ENCODE results near the gene ARSJ.

The ARSJ gene

DNA sequence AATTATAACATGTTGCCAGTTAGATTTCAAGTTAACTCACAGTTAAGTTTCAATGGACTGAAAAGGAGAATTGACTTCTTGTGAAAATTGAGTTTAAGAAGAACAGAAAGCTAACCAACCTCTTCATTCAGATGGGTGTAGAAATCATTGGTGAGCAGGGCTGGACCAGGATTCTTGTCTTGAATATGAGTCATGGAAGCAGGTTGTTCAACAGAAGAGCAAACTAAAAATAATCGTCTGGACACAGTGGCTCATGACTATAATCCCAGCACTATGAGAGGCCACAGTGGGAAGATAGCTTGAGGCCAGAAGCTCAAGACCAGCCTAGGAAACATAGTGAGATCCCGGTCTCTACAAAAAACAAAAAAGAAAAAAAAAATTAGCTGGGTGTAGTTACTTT lies 98.2 kb downstream of the ARSJ start:
- no peak overlapping the region for H2AFZ ChIP-seq (ENCODE audit: low read depth, low read length, severe bottlenecking)
- no peaks in the 10 kb centered on the region for H3K79me2 ChIP-seq (ENCODE audit: insufficient read depth, low read length)
- H4K20me1 ChIP-seq (ENCODE audit: low read depth, low read length) = no peaks in the 10 kb centered on the region
- no peaks in the 10 kb centered on the region for H3K9me2 ChIP-seq (replicated peaks; ENCODE audit: insufficient read depth, low read length)
- H3F3A ChIP-seq (ENCODE audit: insufficient read depth) = no peaks in the 10 kb centered on the region
- H3K4me3 ChIP-seq (ENCODE audit: insufficient read depth, low read length, poor library complexity, severe bottlenecking) = no peak overlapping the region
- no peak overlapping the region for H3K9ac ChIP-seq (ENCODE audit: low read length)
- H3K36me3 ChIP-seq (ENCODE audit: low read length) = no peaks in the 10 kb centered on the region
- no peak for TF ChIP-seq EZH2phosphoT487 (conservative IDR thresholded peaks at IDR 0.05; ENCODE audit: low read length)
- TF ChIP-seq, protein P1, sequence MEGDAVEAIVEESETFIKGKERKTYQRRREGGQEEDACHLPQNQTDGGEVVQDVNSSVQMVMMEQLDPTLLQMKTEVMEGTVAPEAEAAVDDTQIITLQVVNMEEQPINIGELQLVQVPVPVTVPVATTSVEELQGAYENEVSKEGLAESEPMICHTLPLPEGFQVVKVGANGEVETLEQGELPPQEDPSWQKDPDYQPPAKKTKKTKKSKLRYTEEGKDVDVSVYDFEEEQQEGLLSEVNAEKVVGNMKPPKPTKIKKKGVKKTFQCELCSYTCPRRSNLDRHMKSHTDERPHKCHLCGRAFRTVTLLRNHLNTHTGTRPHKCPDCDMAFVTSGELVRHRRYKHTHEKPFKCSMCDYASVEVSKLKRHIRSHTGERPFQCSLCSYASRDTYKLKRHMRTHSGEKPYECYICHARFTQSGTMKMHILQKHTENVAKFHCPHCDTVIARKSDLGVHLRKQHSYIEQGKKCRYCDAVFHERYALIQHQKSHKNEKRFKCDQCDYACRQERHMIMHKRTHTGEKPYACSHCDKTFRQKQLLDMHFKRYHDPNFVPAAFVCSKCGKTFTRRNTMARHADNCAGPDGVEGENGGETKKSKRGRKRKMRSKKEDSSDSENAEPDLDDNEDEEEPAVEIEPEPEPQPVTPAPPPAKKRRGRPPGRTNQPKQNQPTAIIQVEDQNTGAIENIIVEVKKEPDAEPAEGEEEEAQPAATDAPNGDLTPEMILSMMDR (IDR thresholded peaks at IDR 0.05; ENCODE audit: insufficient read depth, low read length, poor library complexity, severe bottlenecking) = no peak
- no peak overlapping the region for H3K27ac ChIP-seq (ENCODE audit: low read depth, low read length)
- no peaks in the 10 kb centered on the region for H3K27me3 ChIP-seq (ENCODE audit: low read length)
- H3K4me2 ChIP-seq (ENCODE audit: low read depth, low read length, poor library complexity, severe bottlenecking) = no peak overlapping the region
- H3K9me3 ChIP-seq (ENCODE audit: insufficient read depth, low read length) = no peaks in the 10 kb centered on the region

DNA sequence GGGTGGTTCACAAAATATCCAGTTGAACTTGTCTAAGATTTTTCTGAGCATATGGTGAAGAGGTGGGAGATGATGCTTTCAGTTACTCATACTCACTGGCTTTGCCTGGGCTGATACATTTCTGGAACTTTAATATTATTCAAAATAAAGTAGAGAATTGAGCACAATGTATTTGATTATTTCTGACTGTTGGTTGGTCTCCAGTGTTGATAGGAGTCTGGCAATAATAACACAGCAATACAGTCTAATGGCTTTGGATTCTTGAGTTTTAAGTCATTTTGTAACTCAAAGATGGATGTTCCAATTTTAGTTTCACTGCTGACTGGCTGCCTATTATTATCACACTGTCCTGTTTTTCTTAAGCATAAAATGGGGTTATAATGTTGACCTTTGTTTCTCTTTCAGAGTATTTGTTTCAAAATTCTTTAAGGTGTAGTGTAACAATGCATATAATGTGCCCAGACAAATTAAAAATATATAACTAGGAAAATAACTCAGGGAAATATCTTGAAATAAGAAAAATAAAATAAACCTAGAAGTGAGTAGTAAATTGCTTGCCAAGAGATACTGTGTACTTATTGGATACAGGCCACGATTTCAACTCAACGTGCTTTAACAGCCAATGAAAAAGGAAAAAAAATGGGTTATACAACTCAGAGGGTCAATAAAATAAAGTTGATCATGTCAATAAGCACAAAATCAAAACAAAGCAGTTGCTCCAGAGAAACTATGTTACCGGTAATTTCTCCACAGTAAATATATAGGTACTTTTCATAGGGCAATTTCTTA lies 99.0 kb downstream of the ARSJ start:
- H3K27ac ChIP-seq (ENCODE audit: low read depth, low read length) = no peak overlapping the region
- H3K9me2 ChIP-seq (replicated peaks; ENCODE audit: insufficient read depth, low read length) = no peaks in the 10 kb centered on the region
- no peak overlapping the region for H3K4me3 ChIP-seq (ENCODE audit: insufficient read depth, low read length, poor library complexity, severe bottlenecking)
- H4K20me1 ChIP-seq (ENCODE audit: low read depth, low read length) = no peaks in the 10 kb centered on the region
- H3K9ac ChIP-seq (ENCODE audit: low read length) = no peak overlapping the region
- H3K36me3 ChIP-seq (ENCODE audit: low read length) = no peaks in the 10 kb centered on the region
- H3K27me3 ChIP-seq (ENCODE audit: low read length) = no peaks in the 10 kb centered on the region
- no peaks in the 10 kb centered on the region for H3K79me2 ChIP-seq (ENCODE audit: insufficient read depth, low read length)
- no peak overlapping the region for H3K4me2 ChIP-seq (ENCODE audit: low read depth, low read length, poor library complexity, severe bottlenecking)
- no peak overlapping the region for H2AFZ ChIP-seq (ENCODE audit: low read depth, low read length, severe bottlenecking)
- no peaks in the 10 kb centered on the region for H3F3A ChIP-seq (ENCODE audit: insufficient read depth)
- H3K9me3 ChIP-seq (ENCODE audit: insufficient read depth, low read length) = no peaks in the 10 kb centered on the region
- TF ChIP-seq, protein P1 (IDR thresholded peaks at IDR 0.05; ENCODE audit: insufficient read depth, low read length, poor library complexity, severe bottlenecking) = no peak
- no peak for TF ChIP-seq EZH2phosphoT487 (conservative IDR thresholded peaks at IDR 0.05; ENCODE audit: low read length)

DNA sequence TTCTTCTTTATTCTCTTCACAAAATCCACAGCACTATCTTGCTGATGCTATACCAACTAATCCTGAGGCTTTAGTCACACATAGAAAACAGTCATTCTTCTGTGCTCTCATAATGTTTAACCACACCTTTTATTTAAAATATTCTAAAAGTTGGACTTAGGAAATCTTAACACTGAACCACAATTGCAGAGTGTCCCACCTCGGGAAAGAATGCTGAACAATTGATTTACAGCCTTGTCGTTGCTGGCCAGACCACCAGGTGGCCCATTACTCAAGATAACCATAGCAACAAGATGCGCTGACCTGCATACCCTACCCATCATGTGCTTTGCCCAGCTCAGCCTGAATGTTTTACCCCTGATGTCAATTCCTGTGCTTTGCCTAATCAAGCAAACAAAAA lies 100.8 kb downstream of the ARSJ start:
- H3K9me3 ChIP-seq (ENCODE audit: insufficient read depth, low read length) = no peaks in the 10 kb centered on the region

More for the DNA sequence above, 100.8 kb downstream of the ARSJ start:
- Histone ChIP-seq H3F3A (ENCODE audit: insufficient read depth) (no peaks in the 10 kb centered on the region), H3K4me2 (ENCODE audit: low read depth, low read length, poor library complexity, severe bottlenecking) (no peak overlapping the region), H3K27ac (ENCODE audit: low read depth, low read length) (no peak overlapping the region), H3K36me3 (ENCODE audit: low read length) (no peaks in the 10 kb centered on the region), H3K4me3 (ENCODE audit: insufficient read depth, low read length, poor library complexity, severe bottlenecking) (no peak overlapping the region), H2AFZ (ENCODE audit: low read depth, low read length, severe bottlenecking) (no peak overlapping the region), H3K9ac (ENCODE audit: low read length) (no peak overlapping the region), H4K20me1 (ENCODE audit: low read depth, low read length) (no peaks in the 10 kb centered on the region), H3K79me2 (ENCODE audit: insufficient read depth, low read length) (no peaks in the 10 kb centered on the region), H3K27me3 (ENCODE audit: low read length) (no peaks in the 10 kb centered on the region), H3K9me2 (replicated peaks; ENCODE audit: insufficient read depth, low read length) (no peaks in the 10 kb centered on the region)
- TF ChIP-seq, protein P1 (IDR thresholded peaks at IDR 0.05; ENCODE audit: insufficient read depth, low read length, poor library complexity, severe bottlenecking) = no peak
- TF ChIP-seq EZH2phosphoT487 (conservative IDR thresholded peaks at IDR 0.05; ENCODE audit: low read length) = no peak
